GM18861 (cell line): ENCODE measurements around the gene ARL11.
"Not testable (repeated sequence)": the region's sequence is repeated elsewhere in the genome, so short reads cannot be mapped to it uniquely, and the experiment has no call there.

Source experiments
- ATAC-seq: cut with Tn5 transposase; IDR thresholded peaks from one replicate; pipeline ENCODE4 v1.9.1; 2021; ENCODE audit not compliant: unreplicated experiment

The ARL11 gene

DNA sequence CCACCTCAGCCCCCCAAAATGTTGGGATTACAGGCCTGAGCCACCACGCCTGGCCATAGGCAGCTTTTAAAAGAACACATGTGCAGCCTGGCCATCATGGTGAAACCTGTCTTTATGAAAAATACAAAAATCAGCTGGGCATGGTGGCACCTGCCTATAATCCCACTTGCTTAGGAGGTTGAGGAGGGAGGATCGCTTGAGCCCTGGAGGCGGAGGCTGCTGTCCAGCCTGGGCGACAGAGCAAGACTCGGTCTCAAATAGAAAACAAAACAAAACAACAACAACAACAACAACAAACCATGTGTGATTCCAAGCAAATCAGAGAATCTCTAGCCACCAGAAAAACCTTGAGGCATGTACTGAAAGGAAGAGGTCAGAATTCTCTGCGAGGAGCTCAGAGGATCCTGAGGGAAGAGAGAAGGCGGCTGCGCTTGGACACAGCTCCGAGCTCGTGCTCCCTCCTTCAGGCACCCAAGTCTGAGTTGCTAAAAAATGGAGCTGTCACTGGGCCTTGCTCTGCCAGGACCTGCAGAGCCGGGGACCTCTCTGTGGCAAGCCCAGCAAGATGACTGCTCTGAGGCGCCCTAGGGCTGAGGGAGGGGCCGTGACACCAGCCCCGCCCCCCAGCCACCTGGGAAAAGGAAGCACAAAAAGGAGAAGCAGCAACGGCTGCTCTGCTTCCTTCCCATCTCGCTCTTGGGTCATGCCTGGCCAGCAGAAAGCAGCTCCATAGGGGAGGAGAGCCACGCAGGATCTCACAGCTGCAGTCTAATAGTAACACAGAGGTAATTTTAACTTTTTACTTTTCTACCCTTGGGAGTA lies at the start of gene ARL11:
TSS of gene ARL11 (plus strand) at position 677 of the 822 bp plus-strand sequence. CDS start 1,941 bp downstream, outside the sequence.
- ATAC-seq: peak; percentile 86

- ATAC-seq: no peak
Observed at GRCh38 chr13:49579501-49579900, 48.8 kb upstream of the ARL11 start.

- ATAC-seq: no peak
Observed at GRCh38 chr13:49580980-49581680, 47.2 kb upstream of the ARL11 start.

GRCh38 chr13:49584771-49585182 lies 43.5 kb upstream of the ARL11 start:
- peak; percentile 16 for ATAC-seq

- ATAC-seq: peak; percentile 80
Observed at GRCh38 chr13:49585220-49586157, 42.8 kb upstream of the ARL11 start, which contains the start of gene RCBTB1. TSS of gene RCBTB1 (minus strand) at chr13:49585558. CDS start at chr13:49567279, 18,279 bp downstream.

DNA sequence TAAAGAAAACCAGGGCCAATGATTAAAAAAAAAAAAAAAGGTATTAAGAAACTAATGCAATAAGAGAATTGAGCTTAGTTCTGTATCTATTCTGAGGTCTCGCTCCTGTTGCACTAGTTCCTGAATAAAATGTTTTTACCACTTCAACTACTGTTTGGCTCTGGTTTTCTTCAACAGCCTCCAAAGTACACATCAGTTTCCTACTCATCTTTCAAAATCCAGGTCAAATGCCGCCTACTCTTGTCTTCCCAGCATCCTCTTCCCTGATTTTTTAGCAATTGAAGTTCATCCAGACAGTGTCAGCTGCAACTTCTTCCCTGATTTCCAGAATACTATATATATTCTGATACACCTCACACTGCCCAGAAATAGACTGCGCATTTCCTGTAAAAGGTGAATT lies 41.6 kb upstream of the ARL11 start:
- ATAC-seq: no peak

DNA sequence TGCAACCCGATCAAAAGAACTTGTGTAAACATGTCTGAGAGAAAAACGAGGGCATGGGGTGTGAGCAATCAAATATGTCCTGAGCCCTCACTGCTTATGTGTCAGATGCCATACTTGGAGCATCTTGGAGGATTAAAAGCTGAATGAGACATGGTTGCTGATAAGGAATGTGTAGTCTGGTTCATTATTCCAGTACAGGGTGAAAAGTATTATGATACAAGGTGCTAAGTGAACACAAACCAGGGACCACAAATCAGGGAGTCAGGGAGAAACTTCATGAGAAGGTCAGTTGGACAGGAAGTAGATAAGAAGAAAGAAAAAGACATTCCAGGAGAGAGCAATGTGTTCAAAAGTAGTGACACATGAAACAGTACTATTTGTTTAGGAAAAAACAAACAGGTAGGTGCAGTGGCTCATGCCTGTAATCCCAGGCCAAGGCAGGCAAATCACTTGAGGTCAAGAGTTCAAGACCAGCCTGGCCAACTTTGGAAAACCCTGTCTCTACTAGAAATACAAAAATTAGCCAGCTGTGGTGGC lies 40.9 kb upstream of the ARL11 start:
- no peak for ATAC-seq

- not testable (repeated sequence) for ATAC-seq
Observed at GRCh38 chr13:49590714-49591113, 37.6 kb upstream of the ARL11 start.

DNA sequence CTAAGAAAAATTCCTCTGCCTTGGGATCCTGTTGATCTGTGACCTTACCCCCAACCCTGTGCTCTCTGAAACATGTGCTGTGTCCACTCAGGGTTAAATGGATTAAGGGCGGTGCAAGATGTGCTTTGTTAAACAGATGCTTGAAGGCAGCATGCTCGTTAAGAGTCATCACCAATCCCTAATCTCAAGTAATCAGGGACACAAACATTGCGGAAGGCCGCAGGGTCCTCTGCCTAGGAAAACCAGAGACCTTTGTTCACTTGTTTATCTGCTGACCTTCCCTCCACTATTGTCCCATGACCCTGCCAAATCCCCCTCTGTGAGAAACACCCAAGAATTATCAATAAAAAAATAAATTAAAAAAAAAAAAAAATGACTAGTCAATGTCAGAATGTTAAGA lies 34.4 kb upstream of the ARL11 start:
- ATAC-seq: not testable (repeated sequence)

- ATAC-seq: no peak
Observed at GRCh38 chr13:49594576-49594975, 33.7 kb upstream of the ARL11 start.

- no peak for ATAC-seq
Observed at GRCh38 chr13:49596221-49596620, 32.1 kb upstream of the ARL11 start.

DNA sequence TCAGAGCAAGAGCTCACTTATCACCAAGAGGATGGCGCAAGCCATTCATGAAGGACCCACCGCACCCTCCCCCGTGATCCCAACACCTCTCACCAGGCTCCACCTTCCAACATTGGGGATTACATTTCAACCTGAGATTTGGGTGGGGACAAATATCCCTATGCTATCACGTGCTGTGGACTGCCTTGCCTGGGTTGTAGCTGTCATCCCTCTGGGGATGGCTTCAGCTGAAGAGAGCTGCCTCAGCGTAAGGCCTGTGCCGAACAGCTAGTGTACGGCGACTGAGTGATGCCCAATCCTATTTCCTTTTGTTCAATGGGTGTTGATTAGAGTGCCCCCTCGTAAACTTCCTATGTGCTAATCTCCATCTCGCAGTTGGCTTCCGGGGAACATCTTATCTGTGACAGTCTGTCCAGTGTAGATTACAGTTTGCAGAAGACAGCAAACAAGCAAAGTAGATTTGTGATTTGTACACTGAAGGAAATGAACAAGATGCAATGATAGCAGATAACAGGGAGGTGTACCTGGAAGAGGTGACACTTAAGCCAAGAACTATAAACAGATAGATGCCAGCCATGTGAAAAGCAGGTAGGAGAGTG lies 31.2 kb upstream of the ARL11 start:
- no peak for ATAC-seq

DNA sequence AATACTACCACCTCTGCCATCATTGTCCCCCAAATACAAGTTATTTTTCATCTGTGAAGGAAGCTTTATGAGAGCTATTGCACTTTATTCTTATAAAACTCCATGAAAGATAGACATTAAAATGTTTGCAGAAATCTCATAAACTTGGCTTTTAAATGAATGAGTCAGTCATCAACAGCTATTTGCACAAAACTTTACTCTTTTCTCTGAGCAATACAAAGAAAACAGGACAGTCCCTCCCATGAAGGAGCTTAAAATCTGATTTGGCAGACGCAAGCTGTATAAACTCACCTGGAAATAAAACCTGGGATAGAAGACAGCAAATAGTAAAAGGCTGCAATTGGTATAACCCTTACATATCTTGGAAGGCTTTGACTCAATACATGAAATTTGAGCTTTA lies 26.3 kb upstream of the ARL11 start:
- no peak for ATAC-seq

DNA sequence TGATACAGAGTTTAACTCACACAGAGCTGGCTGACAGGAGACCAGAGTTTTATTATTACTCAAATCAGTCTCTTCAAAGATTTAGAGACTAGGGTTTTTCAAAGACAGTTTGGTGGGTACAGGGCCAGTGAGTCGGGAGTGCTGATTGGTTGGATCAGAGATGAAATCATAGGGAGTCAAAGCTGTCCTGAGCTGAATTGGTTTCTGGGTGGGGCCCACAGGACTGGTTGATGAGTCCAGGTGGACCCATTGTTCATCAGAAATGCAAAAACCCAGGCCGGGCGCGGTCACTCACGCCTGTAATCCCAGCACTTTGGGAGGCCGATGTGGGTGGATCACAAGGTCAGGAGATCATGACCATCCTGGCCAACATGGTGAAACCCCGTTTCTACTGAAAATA lies 25.7 kb upstream of the ARL11 start:
- not testable (repeated sequence) for ATAC-seq

DNA sequence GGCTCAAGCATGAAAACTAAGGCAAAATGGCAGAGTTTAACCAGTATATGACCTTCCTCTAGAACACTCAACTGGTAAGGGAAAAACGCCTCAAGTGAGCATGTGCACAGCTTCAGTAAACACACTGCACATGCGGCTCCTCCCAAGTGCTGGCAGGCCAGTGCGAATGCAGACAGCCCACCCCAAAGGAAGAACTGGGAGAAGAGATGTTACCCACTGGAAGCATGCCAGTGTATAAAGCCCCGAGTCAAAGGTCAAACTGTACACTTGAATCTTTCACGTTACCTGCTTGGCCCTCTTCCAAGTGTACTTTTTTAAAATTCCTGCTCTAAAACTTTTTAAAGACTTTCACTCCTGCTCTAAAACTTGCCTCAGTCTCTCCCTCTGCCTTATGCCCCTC lies 23.7 kb upstream of the ARL11 start:
- ATAC-seq: no peak

- peak; percentile 97 for ATAC-seq
Observed at GRCh38 chr13:49606747-49607648, 21.3 kb upstream of the ARL11 start.

DNA sequence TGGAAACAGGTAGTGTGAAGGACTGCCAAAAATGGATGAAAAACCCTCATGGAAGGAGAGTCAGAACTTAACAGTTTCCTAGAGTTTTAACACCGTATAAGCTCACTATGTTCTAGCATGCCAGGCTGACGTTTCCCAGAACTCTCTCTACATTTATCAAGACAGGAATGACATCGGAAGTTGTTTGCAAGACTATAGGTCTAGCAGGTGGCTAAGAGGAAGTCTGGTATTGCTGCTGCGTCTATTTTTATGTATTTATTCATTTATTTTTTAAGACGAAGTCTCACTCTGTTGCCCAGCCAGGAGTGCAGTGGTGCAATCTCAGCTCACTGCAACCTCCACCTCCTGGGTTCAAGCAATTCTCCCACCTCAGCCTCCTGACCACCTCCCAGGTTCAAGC lies 20.5 kb upstream of the ARL11 start:
- no peak for ATAC-seq

- no peak for ATAC-seq
Observed at GRCh38 chr13:49608651-49609331, 19.5 kb upstream of the ARL11 start.

DNA sequence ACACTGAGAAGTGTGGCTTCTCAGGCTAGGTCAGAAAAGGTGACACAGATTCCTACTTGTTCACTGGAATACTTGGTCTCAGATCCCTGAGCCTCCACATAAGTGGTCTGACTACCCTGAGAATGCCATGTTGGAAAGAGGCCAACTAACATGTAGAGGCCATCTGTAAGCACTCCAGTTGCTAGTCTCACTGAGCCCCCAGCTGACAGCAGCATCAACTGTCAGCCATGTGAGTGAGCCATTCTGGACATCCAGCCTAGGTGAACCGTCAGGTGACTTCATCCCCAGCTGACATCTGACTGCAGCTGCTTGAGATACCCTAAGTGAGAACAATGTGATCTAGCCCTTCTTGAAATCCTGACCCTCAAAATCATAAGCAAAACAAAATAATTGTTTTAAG lies 18.1 kb upstream of the ARL11 start:
- ATAC-seq: no peak
